ENCODE measurements around the gene NGEF. TPM values are rescaled to one million over a fixed set of nuclear protein-coding genes. Genes with fewer than 3 reads are reported as not detected.

Gene NGEF
- total RNA-seq, 1 experiment from 2014 or later = 5.4 TPM

DNA sequence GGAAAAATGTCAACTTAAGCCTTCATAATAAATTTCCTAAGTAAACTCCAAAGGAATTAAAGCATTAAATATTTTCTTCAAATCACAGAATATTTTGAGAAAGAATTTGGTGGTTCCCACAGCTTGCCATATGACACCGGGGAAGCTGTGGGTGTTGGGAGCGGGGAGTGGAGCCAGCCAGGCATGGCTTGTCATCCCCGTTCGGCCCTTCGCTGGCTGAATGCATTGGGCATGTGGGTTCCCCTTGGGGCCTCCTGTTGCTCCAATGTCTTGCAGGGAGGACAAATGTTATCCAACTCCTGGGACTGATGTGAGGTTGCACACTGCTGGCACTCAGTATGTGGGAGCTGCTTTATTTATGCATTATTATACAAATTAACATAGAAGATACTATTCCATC is 18.6 kb downstream of the NGEF start (continued):
- TF ChIP-seq, protein P1, sequence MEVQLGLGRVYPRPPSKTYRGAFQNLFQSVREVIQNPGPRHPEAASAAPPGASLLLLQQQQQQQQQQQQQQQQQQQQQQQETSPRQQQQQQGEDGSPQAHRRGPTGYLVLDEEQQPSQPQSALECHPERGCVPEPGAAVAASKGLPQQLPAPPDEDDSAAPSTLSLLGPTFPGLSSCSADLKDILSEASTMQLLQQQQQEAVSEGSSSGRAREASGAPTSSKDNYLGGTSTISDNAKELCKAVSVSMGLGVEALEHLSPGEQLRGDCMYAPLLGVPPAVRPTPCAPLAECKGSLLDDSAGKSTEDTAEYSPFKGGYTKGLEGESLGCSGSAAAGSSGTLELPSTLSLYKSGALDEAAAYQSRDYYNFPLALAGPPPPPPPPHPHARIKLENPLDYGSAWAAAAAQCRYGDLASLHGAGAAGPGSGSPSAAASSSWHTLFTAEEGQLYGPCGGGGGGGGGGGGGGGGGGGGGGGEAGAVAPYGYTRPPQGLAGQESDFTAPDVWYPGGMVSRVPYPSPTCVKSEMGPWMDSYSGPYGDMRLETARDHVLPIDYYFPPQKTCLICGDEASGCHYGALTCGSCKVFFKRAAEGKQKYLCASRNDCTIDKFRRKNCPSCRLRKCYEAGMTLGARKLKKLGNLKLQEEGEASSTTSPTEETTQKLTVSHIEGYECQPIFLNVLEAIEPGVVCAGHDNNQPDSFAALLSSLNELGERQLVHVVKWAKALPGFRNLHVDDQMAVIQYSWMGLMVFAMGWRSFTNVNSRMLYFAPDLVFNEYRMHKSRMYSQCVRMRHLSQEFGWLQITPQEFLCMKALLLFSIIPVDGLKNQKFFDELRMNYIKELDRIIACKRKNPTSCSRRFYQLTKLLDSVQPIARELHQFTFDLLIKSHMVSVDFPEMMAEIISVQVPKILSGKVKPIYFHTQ (CRISPR knock-in tag; IDR thresholded peaks at IDR 0.05) = no peak
- TF ChIP-seq, protein P2, sequence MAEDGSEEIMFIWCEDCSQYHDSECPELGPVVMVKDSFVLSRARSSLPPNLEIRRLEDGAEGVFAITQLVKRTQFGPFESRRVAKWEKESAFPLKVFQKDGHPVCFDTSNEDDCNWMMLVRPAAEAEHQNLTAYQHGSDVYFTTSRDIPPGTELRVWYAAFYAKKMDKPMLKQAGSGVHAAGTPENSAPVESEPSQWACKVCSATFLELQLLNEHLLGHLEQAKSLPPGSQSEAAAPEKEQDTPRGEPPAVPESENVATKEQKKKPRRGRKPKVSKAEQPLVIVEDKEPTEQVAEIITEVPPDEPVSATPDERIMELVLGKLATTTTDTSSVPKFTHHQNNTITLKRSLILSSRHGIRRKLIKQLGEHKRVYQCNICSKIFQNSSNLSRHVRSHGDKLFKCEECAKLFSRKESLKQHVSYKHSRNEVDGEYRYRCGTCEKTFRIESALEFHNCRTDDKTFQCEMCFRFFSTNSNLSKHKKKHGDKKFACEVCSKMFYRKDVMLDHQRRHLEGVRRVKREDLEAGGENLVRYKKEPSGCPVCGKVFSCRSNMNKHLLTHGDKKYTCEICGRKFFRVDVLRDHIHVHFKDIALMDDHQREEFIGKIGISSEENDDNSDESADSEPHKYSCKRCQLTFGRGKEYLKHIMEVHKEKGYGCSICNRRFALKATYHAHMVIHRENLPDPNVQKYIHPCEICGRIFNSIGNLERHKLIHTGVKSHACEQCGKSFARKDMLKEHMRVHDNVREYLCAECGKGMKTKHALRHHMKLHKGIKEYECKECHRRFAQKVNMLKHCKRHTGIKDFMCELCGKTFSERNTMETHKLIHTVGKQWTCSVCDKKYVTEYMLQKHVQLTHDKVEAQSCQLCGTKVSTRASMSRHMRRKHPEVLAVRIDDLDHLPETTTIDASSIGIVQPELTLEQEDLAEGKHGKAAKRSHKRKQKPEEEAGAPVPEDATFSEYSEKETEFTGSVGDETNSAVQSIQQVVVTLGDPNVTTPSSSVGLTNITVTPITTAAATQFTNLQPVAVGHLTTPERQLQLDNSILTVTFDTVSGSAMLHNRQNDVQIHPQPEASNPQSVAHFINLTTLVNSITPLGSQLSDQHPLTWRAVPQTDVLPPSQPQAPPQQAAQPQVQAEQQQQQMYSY (CRISPR knock-in tag; IDR thresholded peaks at IDR 0.05) = no peak
- no peak for TF ChIP-seq ZNF263 (CRISPR knock-in tag; IDR thresholded peaks at IDR 0.05; ENCODE audit: low read depth)
- no peak for TF ChIP-seq CBFB (CRISPR knock-in tag; IDR thresholded peaks at IDR 0.05; ENCODE audit: low read depth)
- no peak for TF ChIP-seq ZBTB21 (CRISPR knock-in tag; IDR thresholded peaks at IDR 0.05; ENCODE audit: borderline replicate concordance)
- TF ChIP-seq, protein P3, sequence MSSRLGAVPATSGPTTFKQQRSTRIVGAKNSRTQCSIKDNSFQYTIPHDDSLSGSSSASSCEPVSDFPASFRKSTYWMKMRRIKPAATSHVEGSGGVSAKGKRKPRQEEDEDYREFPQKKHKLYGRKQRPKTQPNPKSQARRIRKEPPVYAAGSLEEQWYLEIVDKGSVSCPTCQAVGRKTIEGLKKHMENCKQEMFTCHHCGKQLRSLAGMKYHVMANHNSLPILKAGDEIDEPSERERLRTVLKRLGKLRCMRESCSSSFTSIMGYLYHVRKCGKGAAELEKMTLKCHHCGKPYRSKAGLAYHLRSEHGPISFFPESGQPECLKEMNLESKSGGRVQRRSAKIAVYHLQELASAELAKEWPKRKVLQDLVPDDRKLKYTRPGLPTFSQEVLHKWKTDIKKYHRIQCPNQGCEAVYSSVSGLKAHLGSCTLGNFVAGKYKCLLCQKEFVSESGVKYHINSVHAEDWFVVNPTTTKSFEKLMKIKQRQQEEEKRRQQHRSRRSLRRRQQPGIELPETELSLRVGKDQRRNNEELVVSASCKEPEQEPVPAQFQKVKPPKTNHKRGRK (CRISPR knock-in tag; IDR thresholded peaks at IDR 0.05; ENCODE audit: borderline replicate concordance) = no peak
- TF ChIP-seq JAZF1 (CRISPR knock-in tag; IDR thresholded peaks at IDR 0.05) = no peak
- no peak for TF ChIP-seq ZNF671 (CRISPR knock-in tag; IDR thresholded peaks at IDR 0.05)
- no peak for TF ChIP-seq GRHL2 (CRISPR knock-in tag; IDR thresholded peaks at IDR 0.05; ENCODE audit: insufficient replicate concordance, severe bottlenecking)
- TF ChIP-seq EMX1 (CRISPR knock-in tag; IDR thresholded peaks at IDR 0.05) = no peak
- TF ChIP-seq ZNF121 (CRISPR knock-in tag; IDR thresholded peaks at IDR 0.05) = no peak
- TF ChIP-seq, protein P4, sequence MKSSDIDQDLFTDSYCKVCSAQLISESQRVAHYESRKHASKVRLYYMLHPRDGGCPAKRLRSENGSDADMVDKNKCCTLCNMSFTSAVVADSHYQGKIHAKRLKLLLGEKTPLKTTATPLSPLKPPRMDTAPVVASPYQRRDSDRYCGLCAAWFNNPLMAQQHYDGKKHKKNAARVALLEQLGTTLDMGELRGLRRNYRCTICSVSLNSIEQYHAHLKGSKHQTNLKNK (CRISPR knock-in tag; IDR thresholded peaks at IDR 0.05) = no peak

DNA sequence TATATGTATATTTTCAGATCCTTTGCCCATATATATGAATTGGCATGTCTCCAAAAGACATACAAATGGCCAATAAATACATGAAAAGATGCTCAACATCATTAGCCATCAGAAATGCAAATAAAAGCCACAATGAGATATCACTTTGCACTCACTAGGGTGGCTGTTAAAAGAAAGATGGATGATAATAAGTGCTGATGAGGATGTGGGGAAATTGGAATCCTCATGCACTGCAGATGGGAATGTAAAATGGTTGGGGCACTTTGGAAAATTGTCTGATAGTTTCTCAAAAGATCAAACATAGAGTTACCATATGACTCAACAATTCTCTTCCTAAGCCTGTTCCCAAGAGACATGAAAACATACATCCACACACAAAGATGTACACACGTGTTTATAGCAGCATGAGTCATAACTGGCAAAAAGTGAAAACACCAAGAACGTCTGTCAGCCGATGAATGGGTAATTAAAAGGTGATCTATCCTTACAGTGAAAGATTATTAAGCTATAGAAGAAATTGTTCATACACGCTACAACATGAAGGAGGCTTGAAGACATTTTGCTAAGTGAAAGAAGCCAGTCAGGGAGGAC is 19.7 kb downstream of the NGEF start:
- Mint-ChIP-seq H3K4me3 (no peak overlapping the region), H3K9me3 (peaks cover 10% of the 10 kb centered on the region), H3K4me1 (0 out of 2 replicates have a peak, but pooled peaks cover 3% of the 10 kb centered on the region), H3K36me3 (no peaks in the 10 kb centered on the region), H3K27me3 (ENCODE audit: low read depth) (no peaks in the 10 kb centered on the region; the same call in 1 of the 2 replicates), H3K27ac (no peak overlapping the region)
- CTCF ChIA-PET = interaction anchor here (1.9 kb wide), 1 partner anchor 36 kb away, joined by 4 read pairs; no protein-coding TSS in a partner anchor
- POLR2A ChIA-PET = no interaction called here
- DNase-seq (ENCODE audit: low spot score) (no peak), ATAC-seq (no peak)
- TF ChIP-seq CREB1 (CRISPR knock-in tag; IDR thresholded peaks at IDR 0.05) (no peak), SMAD3 (CRISPR knock-in tag; IDR thresholded peaks at IDR 0.05; ENCODE audit: borderline replicate concordance) (no peak), NFE2L1 (CRISPR knock-in tag; IDR thresholded peaks at IDR 0.05) (no peak), ZNF416 (CRISPR knock-in tag; IDR thresholded peaks at IDR 0.05) (no peak), MXD4 (CRISPR knock-in tag; IDR thresholded peaks at IDR 0.05; ENCODE audit: borderline replicate concordance) (no peak), ZNF671 (CRISPR knock-in tag; IDR thresholded peaks at IDR 0.05) (no peak), SOX15 (CRISPR knock-in tag; IDR thresholded peaks at IDR 0.05) (no peak)
- TF ChIP-seq, protein P5, sequence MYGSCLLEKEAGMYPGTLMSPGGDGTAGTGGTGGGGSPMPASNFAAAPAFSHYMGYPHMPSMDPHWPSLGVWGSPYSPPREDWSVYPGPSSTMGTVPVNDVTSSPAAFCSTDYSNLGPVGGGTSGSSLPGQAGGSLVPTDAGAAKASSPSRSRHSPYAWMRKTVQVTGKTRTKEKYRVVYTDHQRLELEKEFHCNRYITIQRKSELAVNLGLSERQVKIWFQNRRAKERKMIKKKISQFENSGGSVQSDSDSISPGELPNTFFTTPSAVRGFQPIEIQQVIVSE (CRISPR knock-in tag; IDR thresholded peaks at IDR 0.05; ENCODE audit: borderline replicate concordance) = no peak
- TF ChIP-seq, protein P1 (CRISPR knock-in tag; IDR thresholded peaks at IDR 0.05) = no peak
- TF ChIP-seq, protein P6, sequence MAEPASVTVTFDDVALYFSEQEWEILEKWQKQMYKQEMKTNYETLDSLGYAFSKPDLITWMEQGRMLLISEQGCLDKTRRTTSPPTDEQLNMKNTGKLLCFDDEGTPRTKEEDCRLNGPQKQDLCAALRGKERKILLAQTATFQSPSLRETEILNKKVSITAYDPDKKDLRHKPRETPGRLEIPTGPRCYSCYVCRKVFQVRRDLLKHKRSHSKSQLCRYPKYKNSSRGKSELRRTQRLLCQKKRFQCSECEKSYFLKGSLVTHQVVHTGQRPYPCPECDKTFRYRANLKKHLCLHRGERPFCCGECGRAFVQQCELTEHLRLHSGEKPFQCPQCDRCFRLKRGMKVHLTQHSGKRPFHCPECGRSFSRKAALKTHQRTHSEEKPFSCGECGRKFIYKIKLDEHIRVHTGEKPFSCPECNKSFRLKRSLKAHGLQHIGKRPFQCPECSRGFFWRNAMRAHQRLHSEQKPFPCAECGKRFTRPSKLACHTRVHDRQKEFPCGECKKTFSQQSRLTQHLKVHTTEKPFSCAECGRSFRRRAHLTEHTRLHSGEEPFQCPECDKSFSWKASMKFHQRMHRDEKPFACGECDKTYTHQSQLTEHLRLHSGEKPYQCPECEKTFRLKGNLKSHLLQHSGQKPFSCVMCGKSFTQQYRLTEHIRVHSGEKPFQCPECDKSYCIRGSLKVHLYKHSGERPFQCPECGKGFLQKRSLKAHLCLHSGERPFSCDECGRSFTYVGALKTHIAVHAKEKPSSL (CRISPR knock-in tag; conservative IDR thresholded peaks at IDR 0.05) = no peak
